ENCODE measurements around the gene TANGO2.

TANGO2 gene

GRCh38 chr22:20115691-20116375 lies 94.9 kb downstream of the TANGO2 start, which contains the start of gene RANBP1:
Gene RANBP1 (plus strand): TSS chr22:20116104. CDS start chr22:20116185, 81 bp downstream.
- no peak for DNase-seq (ENCODE audit: low read depth in 2 of 3, low spot score in 2 of 3)

- DNase-seq (ENCODE audit: low read depth in 2 of 3, low spot score in 2 of 3) = no peak
These were observed 95.6 kb downstream of the TANGO2 start for GRCh38 chr22:20116376-20116950.

Data from activated CD8-positive, alpha-beta memory T cell treated with anti-CD3 and anti-CD28 coated beads for 48 hours (primary cell).